HG03521 (cell line): Measurements from ENCODE around the gene SPATA3.
"Not testable (repeated sequence)": the region's sequence is repeated elsewhere in the genome, so short reads cannot be mapped to it uniquely, and the experiment has no call there.

ENCODE experiments used
- ATAC-seq: cut with Tn5 transposase; IDR thresholded peaks from one replicate; pipeline ENCODE4 v1.9.1; 2021; ENCODE audit warnings: mild to moderate bottlenecking, moderate library complexity; ENCODE audit not compliant: unreplicated experiment

Gene SPATA3

DNA sequence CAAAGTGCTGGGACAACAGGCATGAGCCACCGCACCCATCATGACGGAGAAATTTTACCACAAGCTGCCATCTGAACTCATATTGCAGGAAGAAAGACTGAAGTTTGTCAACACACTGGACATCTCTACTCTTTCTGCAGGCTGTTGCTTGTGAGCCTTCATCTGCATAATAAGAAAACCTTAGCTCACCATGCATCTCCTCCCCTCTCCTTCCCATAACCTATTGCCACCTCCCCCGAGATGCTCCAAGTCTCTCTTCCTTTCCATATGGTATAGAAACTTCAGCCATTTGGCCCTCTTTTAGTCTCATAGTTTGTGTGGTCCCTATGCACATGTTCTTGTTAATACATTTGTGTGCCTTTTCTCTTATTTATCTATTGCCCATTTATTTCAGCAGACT lies 22.3 kb downstream of the SPATA3 start:
- no peak for ATAC-seq

DNA sequence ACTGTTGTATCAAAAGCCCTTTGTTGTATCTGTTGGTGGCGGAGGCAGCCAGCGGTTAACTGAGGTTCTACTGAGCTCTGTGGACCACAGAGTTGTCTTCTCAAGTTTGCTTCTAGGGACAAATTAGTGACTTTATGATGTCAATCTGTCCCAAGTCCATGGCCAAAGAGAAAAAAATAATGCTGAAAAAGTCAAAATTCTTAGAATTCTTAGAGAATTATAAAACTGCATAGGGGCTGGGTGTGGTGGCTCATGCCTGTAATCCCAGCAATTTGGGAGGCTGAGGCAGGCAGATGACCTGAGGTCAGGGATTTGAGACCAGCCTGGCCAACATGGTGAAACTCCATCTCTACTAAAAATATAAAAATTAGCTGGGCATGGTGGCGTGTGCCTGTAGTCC lies 29.1 kb downstream of the SPATA3 start:
- not testable (repeated sequence) for ATAC-seq

DNA sequence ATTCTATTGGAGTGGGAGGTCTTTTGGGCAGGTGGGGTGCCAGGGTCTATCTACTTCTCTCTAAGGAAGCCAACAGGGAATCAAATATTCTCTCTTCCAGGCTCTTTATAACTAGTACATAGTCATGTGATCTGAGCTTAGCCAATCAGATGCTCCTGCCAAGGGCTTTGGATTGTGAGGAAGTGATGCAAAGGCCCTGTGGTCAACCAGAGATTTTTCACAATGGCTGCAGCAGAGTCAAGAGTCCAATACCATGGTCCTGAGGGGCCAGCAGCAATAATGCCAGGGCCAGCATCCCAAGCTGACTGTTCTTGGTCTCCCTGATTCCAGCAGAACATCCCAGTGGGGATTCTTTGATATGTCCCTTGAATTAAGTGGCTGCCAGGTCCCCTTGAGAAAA lies 33.0 kb downstream of the SPATA3 start:
- no peak for ATAC-seq

DNA sequence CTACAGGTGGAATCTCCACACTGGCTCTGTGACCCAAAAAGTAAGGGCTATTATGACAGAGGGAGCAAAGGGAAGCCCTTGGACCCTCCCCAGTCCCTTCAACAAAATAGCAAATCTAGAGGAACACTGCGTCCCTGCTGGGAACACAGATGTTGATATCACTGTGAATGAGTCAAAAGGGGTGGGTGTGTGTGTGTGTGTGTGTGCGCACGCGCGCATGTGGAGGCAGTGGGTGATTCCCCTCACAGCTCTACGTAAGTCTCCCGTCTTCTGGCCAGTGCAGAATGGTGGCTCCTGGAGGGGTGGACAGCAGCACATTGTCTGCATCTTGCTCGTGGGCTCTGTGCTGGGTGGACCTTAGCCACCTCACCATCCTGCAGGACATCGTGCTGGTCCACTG lies 33.6 kb downstream of the SPATA3 start:
- ATAC-seq, result no peak

DNA sequence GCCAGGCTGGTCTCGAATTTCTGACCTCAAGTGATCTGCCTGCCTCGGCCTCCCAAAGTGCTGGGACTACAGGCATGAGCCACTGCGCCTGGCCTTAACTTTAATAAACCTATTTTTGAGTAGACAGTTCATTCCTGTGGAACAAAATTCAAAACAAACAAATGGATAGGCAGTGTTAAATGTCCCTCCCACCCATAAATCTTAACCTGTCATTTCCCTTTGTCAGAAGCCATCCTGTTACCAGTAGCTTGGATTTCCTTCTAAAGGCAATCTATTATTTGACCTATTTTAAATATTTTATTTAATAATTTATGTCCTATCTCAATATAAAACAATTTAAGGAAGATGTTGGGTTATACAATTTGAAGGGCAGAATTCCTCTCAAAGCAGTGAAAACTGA lies 34.8 kb downstream of the SPATA3 start:
- no peak for ATAC-seq

DNA sequence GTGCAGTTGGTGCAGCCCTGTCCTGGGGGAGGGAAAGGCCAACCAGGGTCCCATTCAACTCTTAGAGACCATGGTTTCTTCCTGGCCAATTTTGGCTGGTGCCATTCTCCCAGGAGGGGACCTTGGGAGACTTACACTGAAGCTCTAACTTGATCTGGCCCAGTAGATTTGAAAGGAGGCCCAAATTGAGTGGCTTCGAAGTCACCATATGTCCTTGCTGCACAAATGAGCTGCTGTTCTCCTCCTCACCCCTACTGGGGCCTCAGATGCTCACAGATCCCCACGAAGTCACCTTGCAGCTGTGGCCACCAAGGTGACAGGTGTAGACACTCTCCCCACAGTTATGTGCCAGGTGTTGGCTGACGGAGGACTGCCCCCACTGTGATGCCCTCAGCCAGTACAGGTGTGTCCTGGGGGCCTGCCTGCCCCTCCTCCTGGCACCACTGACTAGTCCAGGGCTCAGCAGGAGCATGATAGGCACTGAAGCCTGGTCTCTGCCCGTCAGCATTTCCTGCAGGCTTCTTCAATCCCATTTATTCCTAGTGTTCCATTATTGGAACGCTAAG lies 36.7 kb downstream of the SPATA3 start:
- ATAC-seq, result no peak

DNA sequence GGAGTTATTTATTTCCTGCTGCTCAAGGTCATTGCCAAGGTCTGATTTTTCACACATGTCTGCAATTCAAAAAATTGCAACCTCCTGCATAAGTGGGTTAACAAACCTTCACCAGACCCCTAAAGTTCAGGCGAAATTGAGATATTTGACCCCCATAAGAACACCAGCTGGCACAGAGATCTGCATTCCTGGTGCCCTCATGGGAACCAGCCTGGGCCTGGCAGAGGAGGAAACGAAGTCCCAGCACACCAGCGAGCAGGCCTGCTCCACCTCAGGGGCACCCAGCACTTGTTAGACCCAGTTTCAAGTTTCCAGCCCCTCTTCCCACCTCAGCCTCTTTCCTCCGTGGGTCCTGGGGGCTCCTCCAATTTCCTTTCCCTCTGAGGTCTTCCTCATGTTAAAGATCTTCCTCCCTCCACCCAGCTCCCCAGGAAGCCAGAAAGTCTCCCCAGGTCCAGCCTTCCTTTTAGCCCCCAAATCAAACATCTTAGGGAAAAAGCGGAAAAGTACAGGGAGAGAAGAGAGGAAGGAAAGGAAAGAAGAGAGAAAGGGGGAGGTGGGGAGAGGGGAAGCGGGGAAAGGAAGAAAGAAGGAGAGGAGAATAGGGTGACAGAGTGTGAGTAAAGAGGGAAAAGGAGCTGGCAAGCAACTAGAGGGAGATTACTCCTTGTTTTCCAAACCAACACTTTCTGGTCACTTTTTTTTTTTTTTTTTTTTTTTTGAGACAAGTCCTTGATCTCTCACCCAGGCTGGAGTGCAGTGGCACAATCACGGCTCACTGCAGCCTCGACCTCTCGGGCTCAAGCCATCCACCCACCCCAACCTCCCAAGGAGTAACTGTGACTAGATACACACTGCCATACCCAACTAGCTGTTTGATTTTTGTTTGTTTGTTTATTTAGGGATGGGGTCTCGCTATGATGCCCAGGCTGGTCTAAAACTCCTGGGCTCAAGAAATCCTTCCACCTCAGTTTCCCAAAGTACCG lies 37.5 kb downstream of the SPATA3 start:
- no peak for ATAC-seq

DNA sequence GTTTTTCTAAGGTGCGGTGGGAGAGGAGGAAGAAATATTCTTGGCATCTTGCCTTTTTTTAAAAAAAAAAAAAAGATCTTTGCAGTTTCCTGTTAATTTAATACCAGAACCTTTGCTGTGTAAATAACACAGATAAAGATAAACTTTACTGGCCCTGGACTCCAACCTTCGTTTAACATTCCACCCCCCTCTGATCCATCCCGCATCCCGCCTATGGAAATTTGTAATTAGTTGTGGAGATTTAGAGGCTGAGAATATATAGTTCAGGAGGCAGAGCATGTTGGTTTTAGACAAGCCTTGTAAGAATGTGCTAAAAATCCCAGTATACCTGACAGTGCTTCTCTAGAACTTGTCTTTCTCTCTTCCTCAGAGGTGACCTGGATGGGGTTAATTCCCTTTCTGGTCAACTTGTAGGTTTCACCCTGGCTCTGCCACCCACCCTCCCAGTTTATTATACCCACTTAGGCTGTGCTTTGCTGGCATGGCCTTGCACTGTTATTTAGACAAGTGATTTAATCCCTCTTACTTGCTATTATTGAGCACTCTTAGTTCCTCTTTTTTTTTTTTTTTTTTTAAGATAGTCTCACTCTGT lies 38.5 kb downstream of the SPATA3 start:
- no peak for ATAC-seq

DNA sequence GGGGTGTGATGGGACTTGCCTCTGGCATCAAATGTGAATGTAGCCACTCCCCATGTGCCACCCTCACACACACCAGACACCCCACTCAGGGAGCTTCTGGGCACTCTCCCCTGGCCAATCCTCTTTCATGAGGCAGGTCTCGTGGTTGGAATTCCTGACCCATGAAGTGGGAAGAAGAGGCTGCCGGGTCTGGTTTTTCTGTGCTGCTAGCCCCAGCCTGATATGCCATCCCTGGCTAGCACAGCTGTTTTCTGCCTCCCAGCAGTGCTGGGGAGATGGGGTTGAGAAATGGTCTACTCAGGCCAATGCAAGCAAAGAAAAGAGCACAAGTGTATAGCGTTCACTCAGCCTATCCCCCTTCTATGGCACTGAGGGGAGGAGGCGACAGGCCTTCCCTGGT lies 40.2 kb downstream of the SPATA3 start:
- ATAC-seq, result no peak

DNA sequence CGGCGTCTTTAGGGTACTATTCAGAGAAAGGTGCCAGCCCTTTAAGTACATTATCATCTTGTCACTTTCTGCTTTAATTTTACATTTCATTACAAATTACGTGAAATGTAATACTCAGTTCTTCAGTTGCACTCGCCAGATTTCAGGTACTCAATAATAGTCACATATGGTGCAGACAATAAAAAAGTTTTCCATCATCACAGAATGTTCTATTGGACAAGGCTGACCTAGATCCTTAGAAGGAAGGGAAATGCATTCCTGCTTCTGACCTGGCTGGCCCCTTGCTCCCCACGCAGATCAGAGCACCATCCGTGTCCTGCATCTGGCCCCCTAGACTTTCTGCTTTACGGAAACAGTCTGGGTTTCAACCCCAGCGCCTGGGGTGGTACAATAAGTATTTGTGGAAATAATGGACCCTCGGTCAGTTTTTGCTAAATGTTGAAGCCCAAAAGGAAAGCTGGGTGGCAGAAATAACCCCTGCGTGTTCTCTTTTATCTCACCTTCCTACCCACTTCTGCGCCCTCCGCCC lies 40.7 kb downstream of the SPATA3 start:
- no peak for ATAC-seq

DNA sequence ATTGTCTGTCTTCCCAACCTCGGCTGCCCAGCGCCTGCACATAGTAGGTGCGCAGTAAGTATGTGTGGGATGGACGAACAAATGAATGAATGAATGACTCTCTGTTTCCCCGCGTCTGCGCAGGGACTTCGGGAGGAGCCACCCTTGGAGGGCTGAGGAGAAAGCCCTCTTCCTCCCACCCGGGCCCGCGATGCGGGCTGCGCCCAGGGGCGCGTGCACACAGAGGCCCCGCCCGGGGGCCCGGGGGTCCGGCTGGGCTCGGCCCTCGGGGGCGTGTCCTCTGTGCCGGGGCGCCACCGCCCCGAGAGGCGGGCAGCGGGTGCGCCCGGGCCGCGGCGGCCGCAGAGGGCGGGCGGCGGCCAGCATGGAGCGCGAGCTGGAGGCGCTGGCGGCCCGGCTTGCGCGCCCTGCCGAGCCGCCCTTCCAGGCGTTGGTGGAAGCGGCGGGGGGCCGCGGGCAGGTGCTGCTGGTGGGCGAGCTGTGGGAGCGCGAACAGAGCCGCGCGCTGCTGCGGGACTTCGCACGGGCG lies 41.3 kb downstream of the SPATA3 start, which contains the start of gene C2orf72:
C2orf72 (plus strand) TSS at position 322 of the 529 bp plus-strand sequence; CDS start at position 365, 43 bp downstream.
- ATAC-seq, result no peak

DNA sequence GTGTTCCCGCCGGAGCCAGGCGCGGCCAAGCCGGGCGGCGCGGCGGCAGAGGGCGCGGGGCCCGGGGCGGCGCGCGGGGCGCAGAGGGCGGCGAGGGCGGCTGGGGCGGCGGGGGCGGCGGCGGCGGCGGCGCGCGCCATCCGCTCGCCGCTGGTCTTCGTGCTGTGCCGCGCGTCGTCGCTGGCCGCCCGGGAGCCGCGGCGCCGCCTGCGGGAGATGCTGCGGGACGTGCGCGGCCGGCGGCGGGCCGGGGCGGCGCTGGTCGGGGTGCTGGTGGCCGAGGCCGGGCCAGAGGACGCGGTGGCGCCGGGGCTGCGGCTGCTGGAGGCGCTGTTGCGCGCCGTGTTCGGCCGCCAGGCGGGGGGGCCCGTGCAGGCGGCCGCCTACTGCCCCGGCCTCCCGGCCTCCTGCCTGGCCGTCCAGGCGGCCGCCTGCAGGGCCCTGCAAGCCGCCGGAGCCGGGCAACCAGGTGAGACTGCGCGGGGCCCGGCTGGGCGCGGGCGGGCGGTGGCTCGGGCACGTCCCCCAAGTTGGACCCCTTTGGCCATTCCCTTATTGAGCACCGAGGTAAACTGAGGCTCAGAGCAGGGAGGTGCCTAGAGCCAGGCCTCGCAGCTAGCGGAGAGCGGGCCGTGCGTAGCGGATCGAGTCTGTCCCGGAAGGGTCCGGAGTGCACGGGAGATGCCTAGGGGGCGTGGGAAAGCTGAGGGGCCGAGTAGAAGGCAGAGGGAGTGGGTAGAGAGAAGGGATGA lies 42.0 kb downstream of the SPATA3 start:
- ATAC-seq, result no peak

DNA sequence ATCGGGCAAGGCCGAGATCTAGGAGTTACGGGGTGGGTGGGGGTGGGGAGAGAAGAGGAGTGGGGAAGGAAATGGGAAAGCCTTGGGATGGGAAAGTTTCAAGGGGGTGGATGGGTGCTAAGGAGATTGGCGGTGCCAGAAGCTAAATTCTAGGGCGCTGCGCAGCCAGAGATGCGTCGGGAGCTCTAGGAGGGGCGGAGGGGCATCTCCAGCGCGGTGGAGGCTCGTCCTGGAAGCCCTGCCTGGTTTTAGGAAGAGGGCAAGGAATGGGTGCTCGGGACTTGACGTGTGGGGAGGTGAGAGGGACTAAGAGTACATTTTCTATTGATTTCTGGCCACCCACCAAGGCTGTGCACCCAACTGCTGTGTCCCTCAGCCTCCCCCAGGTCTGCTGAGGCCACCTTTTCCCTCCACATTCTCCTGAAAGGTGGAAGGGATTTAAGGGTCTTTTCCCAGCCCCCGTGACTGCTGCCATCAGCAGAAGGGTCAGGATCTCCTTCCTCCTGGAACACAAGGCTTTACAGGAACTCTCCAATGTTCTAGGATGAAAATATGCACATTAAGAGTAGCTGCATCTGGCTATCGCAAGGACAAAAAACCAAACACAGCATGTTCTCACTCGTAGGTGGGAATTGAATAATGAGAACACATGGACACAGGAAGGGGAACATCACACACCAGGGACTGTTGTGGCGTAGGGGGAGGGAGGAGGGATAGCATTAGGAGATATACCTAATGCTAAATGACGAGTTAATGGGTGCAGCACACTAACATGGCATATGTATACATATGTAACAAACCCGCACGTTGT lies 42.8 kb downstream of the SPATA3 start:
- ATAC-seq, result no peak

DNA sequence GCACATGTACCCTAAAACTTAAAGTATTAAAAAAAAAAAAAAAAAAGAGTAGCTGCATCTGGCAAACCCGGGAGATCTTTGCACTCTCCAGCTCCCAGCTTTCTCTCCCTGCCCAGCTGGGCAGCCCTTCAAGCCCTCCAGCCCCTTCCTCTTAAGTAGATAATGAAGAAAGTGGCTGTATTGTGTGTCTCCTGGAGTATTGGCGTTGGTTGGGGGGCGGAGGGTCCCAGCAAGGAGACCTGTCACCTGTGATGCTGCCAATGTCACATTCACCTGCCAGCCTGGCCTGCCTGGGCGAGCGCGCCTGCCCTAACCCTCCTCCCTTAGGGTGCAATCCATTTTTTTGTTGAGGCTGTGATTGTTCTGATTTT lies 43.4 kb downstream of the SPATA3 start:
- ATAC-seq, result no peak

DNA sequence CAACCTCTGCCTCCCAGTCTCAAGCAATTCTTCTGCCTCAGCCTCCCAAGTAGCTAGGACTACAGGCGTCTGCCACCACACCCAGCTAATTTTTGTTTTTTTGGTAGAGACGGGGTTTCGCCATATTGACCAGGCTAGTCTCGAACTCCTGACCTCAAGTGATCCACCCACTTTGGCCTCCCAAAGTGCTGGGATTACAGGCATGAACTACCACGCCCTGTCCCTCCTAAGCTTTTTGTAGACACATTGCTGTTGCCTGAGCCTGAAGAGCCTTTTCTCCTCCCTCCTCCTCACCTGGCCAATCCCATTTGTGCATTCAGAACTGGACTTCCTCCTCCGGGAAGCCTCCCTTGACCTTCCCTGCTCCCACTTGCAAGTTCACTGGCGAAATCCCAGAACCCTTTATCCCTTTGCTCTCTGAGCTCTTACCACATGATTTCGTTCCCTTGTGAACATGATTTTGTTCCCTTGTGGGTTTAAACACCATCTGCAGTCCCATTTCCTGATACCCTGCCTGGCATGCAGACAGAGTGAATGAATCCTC lies 44.0 kb downstream of the SPATA3 start:
- ATAC-seq, result no peak

DNA sequence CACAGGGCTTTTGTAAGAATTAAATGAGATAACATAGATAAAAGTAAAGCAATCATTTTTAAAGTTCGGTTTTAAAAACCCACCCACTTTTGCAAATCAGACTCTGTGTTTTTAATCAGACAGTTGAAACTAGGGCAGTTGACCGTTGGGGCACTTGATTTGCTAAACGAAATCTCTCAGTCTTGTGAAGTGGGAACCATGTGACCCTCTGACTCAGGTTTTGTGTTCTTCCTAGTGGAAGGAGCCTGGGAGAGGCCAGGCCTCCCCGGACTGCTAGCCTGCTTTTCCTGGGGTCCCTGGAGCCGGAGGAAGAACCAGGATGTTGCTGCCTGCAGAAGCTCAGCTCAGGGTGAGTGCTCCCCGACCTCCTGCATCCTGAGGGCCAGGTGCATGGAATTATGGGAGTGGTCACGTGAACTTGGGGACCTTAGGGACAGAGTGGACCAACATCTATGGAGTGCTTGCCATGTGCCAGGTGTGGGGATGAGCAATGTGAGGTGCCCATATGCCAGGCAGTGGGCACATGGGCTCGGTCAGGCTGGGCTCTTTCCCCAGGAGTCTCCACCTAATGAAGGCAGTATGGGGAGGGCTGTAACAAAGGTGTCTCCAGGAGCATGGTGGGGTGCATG lies 45.3 kb downstream of the SPATA3 start:
- ATAC-seq, result no peak

DNA sequence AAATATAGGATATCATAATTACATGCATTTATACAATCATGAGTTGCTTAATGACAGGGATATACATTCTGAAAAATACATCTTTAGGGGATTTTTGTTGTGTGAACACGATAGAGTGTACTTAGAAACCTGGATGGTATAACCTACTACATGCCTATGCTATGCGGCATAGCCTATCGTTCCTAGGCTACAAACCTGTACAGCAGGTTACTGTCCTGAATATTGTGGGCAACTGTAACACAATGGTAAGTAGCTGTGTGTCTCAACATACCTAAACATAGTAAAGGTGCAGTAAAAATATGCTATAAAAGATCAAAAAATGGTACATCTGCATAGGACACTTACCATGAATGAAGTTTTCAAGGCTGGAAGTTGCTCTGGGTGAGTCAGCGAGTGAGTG lies 47.9 kb downstream of the SPATA3 start:
- no peak for ATAC-seq

DNA sequence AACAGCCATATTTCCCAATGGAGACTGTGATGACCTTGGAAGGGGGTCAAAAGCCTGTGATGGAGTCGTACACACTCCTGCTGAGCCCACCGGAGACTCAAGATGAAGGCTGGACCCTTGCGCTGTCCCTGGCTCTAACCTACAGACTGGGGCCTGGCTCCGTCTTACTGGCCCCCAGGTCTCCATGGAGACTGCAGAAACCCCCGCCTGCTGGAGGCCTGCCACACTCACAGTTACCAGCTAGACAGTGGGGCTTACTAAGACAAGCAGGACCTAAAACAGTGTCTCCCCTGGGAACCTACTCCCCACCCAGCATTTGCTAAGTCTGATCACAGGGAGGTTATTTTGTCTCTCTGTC lies 51.0 kb downstream of the SPATA3 start:
- ATAC-seq, result no peak

DNA sequence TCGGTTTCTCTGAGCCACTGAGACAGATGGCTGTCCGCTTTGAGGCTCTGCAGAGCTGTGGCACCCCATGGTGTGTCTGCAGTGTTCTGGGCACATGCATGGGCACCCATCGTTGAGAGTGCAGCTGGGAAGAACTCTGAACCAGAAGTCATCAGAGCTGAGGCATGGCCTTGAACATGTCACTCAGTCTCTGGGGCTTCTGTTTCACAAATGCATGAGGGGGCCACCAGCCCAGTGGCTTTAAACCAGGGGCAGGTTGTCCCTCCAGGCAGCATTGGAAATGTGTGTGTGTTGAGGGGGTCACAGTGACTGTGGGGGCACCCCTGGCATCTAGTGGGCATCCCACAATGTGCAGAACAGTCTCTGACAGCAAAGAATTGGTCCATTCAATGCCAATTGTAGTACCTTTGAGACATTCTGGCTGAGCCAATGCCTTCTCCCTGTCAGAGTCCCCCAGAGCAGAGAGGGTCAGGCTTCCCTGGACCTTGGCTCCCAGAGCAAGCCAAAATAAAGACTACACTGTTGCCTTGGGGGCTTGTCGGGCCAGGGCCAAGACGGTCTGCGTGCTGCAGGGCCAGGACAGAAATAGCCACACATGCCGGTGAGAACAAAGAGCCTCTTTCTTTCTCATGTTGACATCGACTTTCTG lies 51.5 kb downstream of the SPATA3 start:
- ATAC-seq, result no peak
